Coronary artery (tissue), 2 donors: ENCODE data around the gene KHDC1.
"Not testable (repeated sequence)": the region's sequence is repeated elsewhere in the genome, so short reads cannot be mapped to it uniquely, and the experiment has no call there.

Source experiments
- DNase-seq: peaks from one replicate; pipeline ENCODE4 v3.0.0-alpha.2; 2017; ENCODE audit warnings: low spot score
- H3K27ac ChIP-seq, 2 donors: fragments of 200-600 bp; sonication (generic); one replicate each; pipeline ENCODE4 v1.5.1; 2016 to 2019
- H3K4me3 ChIP-seq: fragments of 200-600 bp; sonication (generic); 2 replicates; pipeline ENCODE4 v1.5.1; 2016; ENCODE audit warnings: mild to moderate bottlenecking, moderate library complexity
- CTCF ChIP-seq: fragments of 200-600 bp; sonication (generic); IDR thresholded peaks from one replicate; pipeline ENCODE4 v1.5.1; 2019; ENCODE audit warnings: antibody characterized with exemption

KHDC1 gene

DNA sequence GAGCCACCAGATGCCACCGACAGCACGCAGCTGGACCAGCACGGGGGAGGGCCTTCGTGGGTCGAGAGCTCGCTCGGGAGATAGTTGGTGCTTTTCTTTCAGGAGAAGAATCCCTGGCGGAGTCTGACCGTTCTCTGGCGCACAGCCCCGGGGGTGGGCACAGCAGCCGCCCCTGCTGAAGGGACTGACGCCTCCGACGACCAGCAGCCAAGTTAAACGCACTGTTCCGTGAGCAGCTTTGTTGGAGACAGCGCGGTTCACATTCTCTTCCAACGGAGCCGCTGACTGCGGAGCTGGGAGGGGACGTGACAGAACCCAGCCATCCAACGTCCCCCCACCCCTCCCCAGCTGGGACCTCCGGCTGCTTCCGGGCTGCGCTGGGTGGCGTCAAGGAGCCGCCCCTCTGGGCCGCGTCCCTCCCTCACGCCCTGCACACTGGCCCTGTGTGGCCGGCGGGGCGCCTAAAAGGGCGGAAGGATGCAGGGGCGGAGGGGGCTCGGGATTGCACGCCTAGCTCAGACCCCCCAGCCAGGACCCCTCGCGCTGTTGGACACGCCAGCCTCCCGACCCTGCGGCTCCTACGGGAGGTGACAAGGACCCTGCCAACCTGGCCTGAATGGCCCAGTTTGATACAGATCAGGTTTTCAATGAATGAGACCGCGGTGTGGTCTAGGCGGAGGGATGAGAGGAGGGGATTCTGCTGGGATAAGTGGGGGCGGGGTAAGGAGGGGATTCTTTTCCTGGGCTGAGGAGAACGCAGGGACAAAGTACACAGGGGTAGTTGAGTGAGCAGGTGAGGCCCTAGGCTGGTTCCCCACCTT, 36.4 kb upstream of the KHDC1 start:
- H3K27ac ChIP-seq, result no peak overlapping the region
- no peak for TF ChIP-seq CTCF
- DNase-seq, result no peak
- H3K4me3 ChIP-seq, result peak overlapping the region; percentile 70

DNA sequence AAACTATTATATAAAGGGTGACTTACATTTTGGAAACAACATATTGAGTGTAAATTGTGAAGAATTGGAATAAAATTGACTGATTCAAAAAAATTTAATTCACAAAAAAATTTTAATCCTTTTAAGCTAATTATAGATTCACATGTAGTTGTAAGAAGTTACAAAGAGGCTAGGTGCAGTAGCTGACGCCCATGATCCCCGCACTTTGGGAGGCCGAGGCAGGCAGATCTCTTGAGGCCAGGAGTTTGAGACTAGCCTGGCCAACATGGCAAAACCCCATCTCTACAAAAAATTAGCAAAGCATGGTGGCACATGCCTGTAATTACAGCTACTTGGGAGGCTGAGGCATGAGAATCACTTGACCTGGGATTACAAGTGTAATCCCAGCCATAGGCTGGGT, 30.3 kb upstream of the KHDC1 start:
- no peak for DNase-seq
- TF ChIP-seq CTCF, result no peak
- Histone ChIP-seq H3K4me3 (no peak overlapping the region), H3K27ac (no peak overlapping the region)

DNA sequence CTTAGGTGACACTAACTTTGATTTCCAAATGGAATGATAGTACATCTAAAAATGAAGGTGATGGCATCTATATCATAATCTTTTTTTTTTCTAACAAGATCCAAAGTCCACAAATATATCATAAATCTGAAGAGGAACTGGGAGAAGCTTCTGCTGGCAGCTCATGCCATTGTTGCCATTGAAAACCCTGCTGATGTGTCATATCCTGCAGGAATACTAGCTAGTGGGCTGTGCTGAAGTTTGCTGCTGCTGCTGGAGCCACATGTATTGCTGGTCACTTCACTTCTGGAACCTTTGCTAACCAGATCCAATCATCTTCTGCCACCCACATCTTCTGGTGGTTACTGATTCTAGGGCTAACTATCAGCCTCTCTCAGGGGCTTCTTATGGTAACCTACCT, 27.4 kb upstream of the KHDC1 start:
- DNase-seq, result no peak
- H3K4me3 ChIP-seq, result no peak overlapping the region
- H3K27ac ChIP-seq, result no peak overlapping the region
- TF ChIP-seq CTCF, result no peak

GRCh38 chr6:73286752-73287151, 23.8 kb upstream of the KHDC1 start:
- TF ChIP-seq CTCF, result no peak
- Histone ChIP-seq H3K27ac (no peak overlapping the region), H3K4me3 (no peak overlapping the region)
- DNase-seq, result no peak

GRCh38 chr6:73285674-73286283, 22.8 kb upstream of the KHDC1 start:
- H3K27ac ChIP-seq, result no peak overlapping the region
- DNase-seq, result no peak
- no peak for TF ChIP-seq CTCF

DNA sequence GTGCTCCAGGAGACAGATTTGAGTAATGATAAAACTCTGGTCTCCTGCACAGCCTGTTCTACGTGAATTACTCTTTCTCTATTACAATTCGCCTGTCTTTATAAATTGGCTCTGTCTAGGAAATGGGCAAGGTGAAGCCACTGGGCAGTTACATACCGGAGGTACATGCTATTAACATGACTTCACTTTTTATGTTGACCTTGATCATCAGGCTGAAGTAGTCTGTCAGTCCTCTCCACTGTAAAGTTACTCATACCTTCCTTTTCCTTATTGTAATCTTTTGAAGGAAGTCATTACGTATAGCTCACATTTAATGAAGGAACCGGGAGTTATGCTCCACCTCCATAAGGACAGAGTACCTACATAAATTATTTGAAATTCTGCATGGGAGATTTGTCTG, 19.9 kb upstream of the KHDC1 start:
- DNase-seq, result no peak
- H3K4me3 ChIP-seq, result no peak overlapping the region
- no peak for TF ChIP-seq CTCF
- no peak overlapping the region for H3K27ac ChIP-seq

More at GRCh38 chr6:73285674-73286283, 22.8 kb upstream of the KHDC1 start:
- no peak overlapping the region for H3K4me3 ChIP-seq

- H3K4me3 ChIP-seq, H3K27ac ChIP-seq, DNase-seq: not testable (repeated sequence)
Measured at GRCh38 chr6:73281684-73282083, 18.7 kb upstream of the KHDC1 start.

GRCh38 chr6:73269296-73269695, 6.3 kb upstream of the KHDC1 start:
- not testable (repeated sequence) for H3K4me3 ChIP-seq, H3K27ac ChIP-seq, DNase-seq

DNA sequence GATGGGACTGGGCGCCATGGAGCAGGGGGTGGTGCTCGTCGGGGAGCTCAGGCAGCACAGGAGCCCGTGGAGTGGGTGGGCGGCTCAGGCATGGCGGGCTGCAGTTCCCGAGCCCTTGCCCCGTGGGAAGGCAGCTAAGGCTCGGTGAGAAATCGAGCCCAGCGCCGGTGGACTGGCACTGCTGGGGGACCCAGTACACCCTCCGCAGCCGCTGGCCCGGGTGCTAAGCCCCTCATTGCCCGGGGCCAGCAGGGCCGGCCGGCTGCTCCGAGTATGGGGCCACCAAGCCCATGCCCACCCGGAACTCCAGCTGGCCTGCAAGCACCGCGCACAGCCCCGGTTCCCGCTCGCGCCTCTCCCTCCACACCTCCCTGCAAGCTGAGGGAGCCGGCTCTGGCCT, 5.9 kb upstream of the KHDC1 start:
- DNase-seq, H3K4me3 ChIP-seq, H3K27ac ChIP-seq: not testable (repeated sequence)
